ENCODE results near the gene CST9L.

The CST9L gene

GRCh38 chr20:23607497-23608245 lies 39.4 kb upstream of the CST9L start:
- no peak overlapping the region for H3K4me3 ChIP-seq (ENCODE audit: low read depth, low read length)
- no peak for DNase-seq (ENCODE audit: low read depth)
- no peak for TF ChIP-seq CTCF (IDR thresholded peaks at IDR 0.05; ENCODE audit: low read depth, low read length, missing control alignments)

DNA sequence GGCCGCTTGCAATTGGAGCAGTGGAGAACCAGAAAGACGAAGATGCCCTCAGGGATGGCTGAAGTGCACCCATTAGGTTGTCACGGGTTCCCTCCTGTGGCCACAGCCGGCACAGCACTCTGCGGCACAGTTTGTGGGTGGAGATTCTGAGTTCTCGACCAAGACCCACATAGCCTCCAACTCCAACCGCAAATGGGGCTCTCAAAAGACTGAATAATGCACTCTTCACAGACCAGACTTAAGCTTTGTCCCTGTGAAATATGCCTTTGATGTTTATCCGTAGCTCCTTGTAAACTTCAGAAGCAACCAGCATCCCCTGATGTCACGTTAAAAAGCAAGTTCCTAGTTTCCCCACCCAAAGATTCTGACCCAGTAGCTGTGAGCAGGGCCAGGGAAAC lies 38.4 kb upstream of the CST9L start:
- DNase-seq (ENCODE audit: low read depth): no peak
- H3K4me3 ChIP-seq (ENCODE audit: low read depth, low read length): no peak overlapping the region
- peak; percentile 98 for TF ChIP-seq CTCF (IDR thresholded peaks at IDR 0.05; ENCODE audit: low read depth, low read length, missing control alignments)

DNA sequence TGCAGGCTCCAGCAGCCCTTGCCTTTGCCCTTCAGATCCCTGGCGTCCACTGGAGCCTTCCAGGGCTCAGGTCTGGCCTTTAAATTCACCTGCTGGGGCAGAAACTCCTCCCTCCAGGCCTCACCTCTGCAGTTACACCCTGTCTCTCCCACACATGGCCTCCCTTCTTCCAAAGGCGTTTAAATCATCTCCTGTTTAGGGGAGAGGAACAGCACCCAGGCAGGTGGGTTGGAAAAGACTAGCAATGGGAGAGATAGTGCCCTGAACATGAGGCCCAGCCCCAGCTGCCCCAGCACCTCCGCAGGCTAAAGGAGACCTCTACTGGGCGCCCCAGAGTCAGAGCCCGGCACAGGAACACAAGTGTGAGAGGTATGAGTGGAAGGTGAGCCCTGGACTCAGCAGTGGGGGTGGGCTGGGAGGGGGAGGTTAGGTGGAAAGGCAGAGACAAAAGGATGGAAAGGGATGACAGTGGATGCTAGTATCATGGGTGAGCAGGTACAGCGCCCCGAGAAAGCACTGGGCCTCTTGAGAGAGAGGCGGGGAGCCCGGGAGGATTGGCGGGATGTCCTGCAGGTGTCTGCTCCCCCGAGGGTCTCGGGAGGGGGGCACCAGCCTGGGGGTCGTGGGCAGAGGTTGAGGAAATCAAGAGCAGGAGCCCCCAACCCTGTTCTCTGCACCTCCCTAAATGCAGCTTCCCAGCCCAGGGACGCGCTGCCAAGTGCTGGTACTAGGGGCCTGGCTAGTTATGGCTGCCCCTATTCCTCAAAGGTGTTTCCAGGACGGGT lies 37.8 kb upstream of the CST9L start, which contains the start of gene CST9:
Gene CST9, minus strand, starts transcription at position 51 of the 785 bp plus-strand sequence. CDS start 53 bp downstream, outside the sequence.
- TF ChIP-seq CTCF (IDR thresholded peaks at IDR 0.05; ENCODE audit: low read depth, low read length, missing control alignments): no peak
- DNase-seq (ENCODE audit: low read depth): no peak
- H3K4me3 ChIP-seq (ENCODE audit: low read depth, low read length): no peak within 1 kb of the TSS

GRCh38 chr20:23604306-23604705 lies 36.0 kb upstream of the CST9L start:
- no peak for DNase-seq (ENCODE audit: low read depth)
- no peak for TF ChIP-seq CTCF (IDR thresholded peaks at IDR 0.05; ENCODE audit: low read depth, low read length, missing control alignments)
- H3K4me3 ChIP-seq (ENCODE audit: low read depth, low read length): no peak overlapping the region

- H3K4me3 ChIP-seq (ENCODE audit: low read depth, low read length): no peak overlapping the region
- no peak for DNase-seq (ENCODE audit: low read depth)
- TF ChIP-seq CTCF (IDR thresholded peaks at IDR 0.05; ENCODE audit: low read depth, low read length, missing control alignments): no peak
These were observed 35.0 kb upstream of the CST9L start for GRCh38 chr20:23603321-23603720.

GRCh38 chr20:23602699-23603098 lies 34.4 kb upstream of the CST9L start:
- H3K4me3 ChIP-seq (ENCODE audit: low read depth, low read length): no peak overlapping the region
- TF ChIP-seq CTCF (IDR thresholded peaks at IDR 0.05; ENCODE audit: low read depth, low read length, missing control alignments): no peak
- DNase-seq (ENCODE audit: low read depth): no peak

Measured in GM12864 (cell line).